HepG2 (cell line): ENCODE measurements around the gene CS. TPM values are rescaled to one million over a fixed set of nuclear protein-coding genes. Genes with fewer than 3 reads are reported as not detected.
A peak's percentile ranks its signal among the peaks of the same experiment; 100 is the strongest.

Source experiments
- AGO2 ChIP-seq: fragments of 200-400 bp; formaldehyde crosslinking; optimal IDR thresholded peaks from 2 replicates; pipeline ENCODE3; 2017; ENCODE audit warnings: mild to moderate bottlenecking, low read depth, low read length, moderate library complexity
- AKAP8 ChIP-seq: sonication (generic); formaldehyde crosslinking; IDR thresholded peaks from 2 replicates; pipeline ENCODE4 v1.5.1; 2020; ENCODE audit warnings: mild to moderate bottlenecking, missing genetic modification reagents
- ATF2 ChIP-seq: sonication (generic); formaldehyde crosslinking; IDR thresholded peaks from 2 replicates; pipeline ENCODE4 v1.4.0; 2020; ENCODE audit warnings: missing genetic modification reagents
- CBX1 ChIP-seq: IDR thresholded peaks from one replicate; pipeline ENCODE4 v1.6.1; 2016; ENCODE audit warnings: antibody characterized with exemption, low read depth
- CREM ChIP-seq, 2 experiments: sonication (generic) in 1 of 2; formaldehyde crosslinking in 1 of 2; IDR thresholded peaks; 2 replicates each; pipeline versions ENCODE4 v1.4.0 to v1.6.1; 2016 to 2020; ENCODE audit warnings: antibody characterized with exemption in 1 of 2, mild to moderate bottlenecking in 1 of 2, missing genetic modification reagents in 1 of 2
- E2F1 ChIP-seq: sonication (generic); formaldehyde crosslinking; IDR thresholded peaks from 2 replicates; pipeline ENCODE4 v1.5.0; 2020; ENCODE audit warnings: missing genetic modification reagents
- IKZF5 ChIP-seq: IDR thresholded peaks from 2 replicates; pipeline ENCODE4 v1.6.1; 2018; ENCODE audit warnings: missing genetic modification reagents, mild to moderate bottlenecking, missing compliant biosample characterization
- JUNB ChIP-seq: sonication (generic); formaldehyde crosslinking; IDR thresholded peaks from 2 replicates; pipeline ENCODE4 v1.8.0; 2022; ENCODE audit warnings: missing genetic modification reagents, mild to moderate bottlenecking, borderline replicate concordance
- LCORL ChIP-seq, 2 experiments: fragments of 450-650 bp in 1 of 2; sonication (generic) in 1 of 2; formaldehyde crosslinking in 1 of 2; IDR thresholded peaks; 2 replicates each; pipeline versions ENCODE4 v1.5.0 to v1.6.1; 2017 to 2020; ENCODE audit warnings: antibody characterized with exemption in 1 of 2, missing genetic modification reagents in 1 of 2
- PHF8 ChIP-seq: sonication (generic); formaldehyde crosslinking; IDR thresholded peaks from 2 replicates; pipeline ENCODE4 v1.5.0; 2020; ENCODE audit warnings: missing genetic modification reagents
- PLSCR1 ChIP-seq: sonication (generic); formaldehyde crosslinking; IDR thresholded peaks from 2 replicates; pipeline ENCODE4 v1.5.0; 2020; ENCODE audit warnings: missing genetic modification reagents, mild to moderate bottlenecking, borderline replicate concordance
- RBM39 ChIP-seq: fragments of 200-400 bp; formaldehyde crosslinking; IDR thresholded peaks from one replicate; pipeline ENCODE4 v1.6.1; 2018; ENCODE audit warnings: antibody characterized with exemption, mild to moderate bottlenecking, low read depth, low read length; ENCODE audit not compliant: poor library complexity, severe bottlenecking
- REST ChIP-seq, 2 experiments: IDR thresholded peaks; 2 replicates each; pipeline ENCODE4 v1.6.1; 2011 to 2012; ENCODE audit warnings: low read length in 2 of 2, borderline replicate concordance in 1 of 2, low read depth in 1 of 2, mild to moderate bottlenecking in 1 of 2, moderate library complexity in 1 of 2
- RFX5 ChIP-seq: IDR thresholded peaks from 2 replicates; pipeline ENCODE4 v1.6.1; 2011; ENCODE audit warnings: low read depth, low read length, improper control_type of control experiment
- TAF15 ChIP-seq: fragments of 200-400 bp; formaldehyde crosslinking; IDR thresholded peaks from one replicate; pipeline ENCODE4 v1.6.1; 2018; ENCODE audit warnings: mild to moderate bottlenecking, low read depth, low read length; ENCODE audit not compliant: poor library complexity, severe bottlenecking
- YEATS4 ChIP-seq: sonication (generic); formaldehyde crosslinking; IDR thresholded peaks from 2 replicates; pipeline ENCODE4 v1.4.0; 2020; ENCODE audit warnings: missing genetic modification reagents, borderline replicate concordance
- ZNF264 ChIP-seq: sonication (generic); formaldehyde crosslinking; IDR thresholded peaks from 2 replicates; pipeline ENCODE4 v1.4.0; 2020; ENCODE audit warnings: missing genetic modification reagents
- ZNF441 ChIP-seq: sonication (generic); formaldehyde crosslinking; IDR thresholded peaks from 2 replicates; pipeline ENCODE4 v1.7.0; 2021; ENCODE audit warnings: missing genetic modification reagents, borderline replicate concordance
- ZNF788 ChIP-seq: sonication (generic); formaldehyde crosslinking; IDR thresholded peaks from 2 replicates; pipeline ENCODE4 v1.5.0; 2020; ENCODE audit warnings: mild to moderate bottlenecking, missing genetic modification reagents, borderline replicate concordance
- ZNF878 ChIP-seq: sonication (generic); formaldehyde crosslinking; IDR thresholded peaks from 2 replicates; pipeline ENCODE4 v1.8.1; 2023; ENCODE audit warnings: mild to moderate bottlenecking, missing genetic modification reagents, moderate library complexity
- polyA plus RNA-seq, 8 experiments: library from polyadenylated mRNA; depleted of rRNA in 3 of 8; stranded (reverse) in 7 of 8; unstranded in 1 of 8; fragments of >200 nt; fragmentation: Illumina TruSeq in 4 of 8; extraction: Trizol in 4 of 8; gene quantifications; 2 replicates each; pipeline versions ENCODE4 v1.2.1 to v1.2.3, GENCODE V29; 2011 to 2016; ENCODE audit warnings: low read depth in 4 of 8, missing spikeins in 1 of 8, mixed read lengths in 1 of 8; ENCODE audit not compliant: insufficient read depth in 1 of 8
- total RNA-seq, 5 experiments: library from RNA; depleted of rRNA; stranded (reverse); fragments of >200 nt; fragmentation: Illumina TruSeq; extraction: Trizol; gene quantifications; 2 replicates each; pipeline ENCODE4 v1.2.3, GENCODE V29; 2016; ENCODE audit warnings: low read depth in 1 of 5

CS gene
- total and polyA plus RNA-seq, 2 of the 13 experiments (the other 11 are each of a cell fraction or from before 2014, with no cell fraction given), result 173 to 175 TPM

GRCh38 chr12:56224102-56224701, 75.9 kb downstream of the CS start, which contains the start of gene NABP2 (continued):
- peak; percentile 69 for TF ChIP-seq IKZF5 (CRISPR knock-in tag)
- peak; percentile 42; the same call in 1 of the 2 replicates for TF ChIP-seq ATF2 (CRISPR knock-in tag)
- TF ChIP-seq JUNB (CRISPR knock-in tag), result no peak
- no peak for TF ChIP-seq ZNF441 (CRISPR knock-in tag)
- peak; percentile 77 for TF ChIP-seq CBX1
- TF ChIP-seq REST (IDR thresholded peaks at IDR 0.05; ENCODE audit: borderline replicate concordance in 1 of 2, low read depth in 1 of 2, low read length in 2 of 2), result peak in 1 of 2 experiments; percentile 53; a peak in 1 of 4 replicates
- TF ChIP-seq ZNF788 (CRISPR knock-in tag), result peak; percentile 84; the same call in 1 of the 2 replicates
- TF ChIP-seq TAF15, result peak; percentile 45
- TF ChIP-seq PLSCR1 (CRISPR knock-in tag), result no peak
- peak; percentile 34 for TF ChIP-seq AGO2
- TF ChIP-seq RBM39, result peak; percentile 81
- peak; percentile 14; the same call in 1 of the 2 replicates for TF ChIP-seq CREM (IDR thresholded peaks at IDR 0.05)
- TF ChIP-seq CREM (CRISPR knock-in tag; IDR thresholded peaks at IDR 0.05), result no peak
- TF ChIP-seq LCORL (IDR thresholded peaks at IDR 0.05), result no peak
- peak; percentile 77 for TF ChIP-seq LCORL (CRISPR knock-in tag; IDR thresholded peaks at IDR 0.05)
- peak; percentile 64; the same call in 1 of the 2 replicates for TF ChIP-seq YEATS4
- peak; percentile 85; the same call in 1 of the 2 replicates for TF ChIP-seq ZNF878 (CRISPR knock-in tag)
- peak; percentile 55; the same call in 1 of the 2 replicates for TF ChIP-seq PHF8 (CRISPR knock-in tag)
- peak; percentile 82 for TF ChIP-seq RFX5
- 0 out of 2 replicates have a peak, but pooled peaks have one; percentile 5 for TF ChIP-seq ZNF264 (CRISPR knock-in tag)
- TF ChIP-seq AKAP8 (CRISPR knock-in tag), result peak; percentile 43; the same call in 1 of the 2 replicates
- TF ChIP-seq E2F1 (CRISPR knock-in tag), result peak; percentile 88
